Heart left ventricle (tissue), 13 donors: Measurements from ENCODE around the gene KCNQ1.

ENCODE experiments used
- POLR2A ChIP-seq, 2 donors: fragments of 450-650 bp; IDR thresholded peaks; one replicate each; pipeline ENCODE4 v1.6.1; 2017; ENCODE audit warnings: antibody characterized with exemption in 2 of 2, mild to moderate bottlenecking in 2 of 2, moderate library complexity in 2 of 2
- TF ChIP-seq, protein P1 (sequence below), 12 donors: fragments of 200-600 bp; sonication (generic) in 4 of 12; IDR thresholded peaks; one replicate each; pipeline versions ENCODE4 v1.5.0 to v1.8.0; 2018 to 2022; ENCODE audit warnings: antibody characterized with exemption in 12 of 12, mild to moderate bottlenecking in 5 of 12
- donor health status: ischemic (EF 13 %, LVEDD 7.1; RV severe dilation, severe dysfunction).
- donor health status: DM: no; HTN: yes; CAD: no.
- donor health status: DM: no; HTN: no; CAD: no.
- donor health status: ischemic (EF 25% LVEDD 6.9; RV normal size, moderate dysfunction).
- donor health status: ischemic (EF 25% LVEDD 5.7; RV mildly dilated, moderate dysfunction).
- donor health status: ischemic (EF 35%, LVEDD 5.7; RV mildly dilated, moderate dysfunction).
- donor health status: nonischemic (EF 11% LVEDD 7.7; RV severe dilation, severe dysfunction).
- donor health status: DM: yes; HTN: yes; CAD: no.
- donor health status: PGD.
- donor health status: ischemic (EF 29% LVEDD 5.4; RV normal size, mild dysfunction).
- donor health status: nonischemic (EF 23%, LVEDD 6.1; RV moderate dilation, normal function).

DNA sequence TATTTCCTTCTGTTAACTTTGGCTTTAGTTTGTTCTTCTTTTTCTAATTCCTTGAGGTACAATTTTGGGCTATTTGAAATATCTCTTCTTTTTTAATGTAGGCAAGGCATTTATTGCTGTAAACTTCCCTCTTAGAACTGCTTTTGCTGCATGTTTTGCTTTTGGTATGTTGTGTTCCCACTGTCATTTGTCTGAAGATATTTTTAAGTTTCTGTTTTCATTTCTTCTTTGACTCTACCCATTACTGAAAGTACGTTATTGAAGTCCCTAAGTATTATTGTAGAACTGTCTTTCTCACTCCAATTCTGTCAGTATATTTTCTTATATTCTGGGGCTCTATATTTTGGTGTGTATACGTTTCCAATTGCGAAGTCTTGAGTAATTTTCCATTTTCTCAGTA lies 177.1 kb downstream of the KCNQ1 start:
- TF ChIP-seq, protein P1, sequence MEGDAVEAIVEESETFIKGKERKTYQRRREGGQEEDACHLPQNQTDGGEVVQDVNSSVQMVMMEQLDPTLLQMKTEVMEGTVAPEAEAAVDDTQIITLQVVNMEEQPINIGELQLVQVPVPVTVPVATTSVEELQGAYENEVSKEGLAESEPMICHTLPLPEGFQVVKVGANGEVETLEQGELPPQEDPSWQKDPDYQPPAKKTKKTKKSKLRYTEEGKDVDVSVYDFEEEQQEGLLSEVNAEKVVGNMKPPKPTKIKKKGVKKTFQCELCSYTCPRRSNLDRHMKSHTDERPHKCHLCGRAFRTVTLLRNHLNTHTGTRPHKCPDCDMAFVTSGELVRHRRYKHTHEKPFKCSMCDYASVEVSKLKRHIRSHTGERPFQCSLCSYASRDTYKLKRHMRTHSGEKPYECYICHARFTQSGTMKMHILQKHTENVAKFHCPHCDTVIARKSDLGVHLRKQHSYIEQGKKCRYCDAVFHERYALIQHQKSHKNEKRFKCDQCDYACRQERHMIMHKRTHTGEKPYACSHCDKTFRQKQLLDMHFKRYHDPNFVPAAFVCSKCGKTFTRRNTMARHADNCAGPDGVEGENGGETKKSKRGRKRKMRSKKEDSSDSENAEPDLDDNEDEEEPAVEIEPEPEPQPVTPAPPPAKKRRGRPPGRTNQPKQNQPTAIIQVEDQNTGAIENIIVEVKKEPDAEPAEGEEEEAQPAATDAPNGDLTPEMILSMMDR (IDR thresholded peaks at IDR 0.05) = no peak
- no peak for TF ChIP-seq POLR2A (IDR thresholded peaks at IDR 0.05)
